ENCODE results near the gene ANO5. TPM values are rescaled to one million over a fixed set of nuclear protein-coding genes. Genes with fewer than 3 reads are reported as not detected.
"Not testable (repeated sequence)": the region's sequence is repeated elsewhere in the genome, so short reads cannot be mapped to it uniquely, and the experiment has no call there.

The ANO5 gene
- total RNA-seq, 1 donor from 2014 or later = 3.5 TPM

DNA sequence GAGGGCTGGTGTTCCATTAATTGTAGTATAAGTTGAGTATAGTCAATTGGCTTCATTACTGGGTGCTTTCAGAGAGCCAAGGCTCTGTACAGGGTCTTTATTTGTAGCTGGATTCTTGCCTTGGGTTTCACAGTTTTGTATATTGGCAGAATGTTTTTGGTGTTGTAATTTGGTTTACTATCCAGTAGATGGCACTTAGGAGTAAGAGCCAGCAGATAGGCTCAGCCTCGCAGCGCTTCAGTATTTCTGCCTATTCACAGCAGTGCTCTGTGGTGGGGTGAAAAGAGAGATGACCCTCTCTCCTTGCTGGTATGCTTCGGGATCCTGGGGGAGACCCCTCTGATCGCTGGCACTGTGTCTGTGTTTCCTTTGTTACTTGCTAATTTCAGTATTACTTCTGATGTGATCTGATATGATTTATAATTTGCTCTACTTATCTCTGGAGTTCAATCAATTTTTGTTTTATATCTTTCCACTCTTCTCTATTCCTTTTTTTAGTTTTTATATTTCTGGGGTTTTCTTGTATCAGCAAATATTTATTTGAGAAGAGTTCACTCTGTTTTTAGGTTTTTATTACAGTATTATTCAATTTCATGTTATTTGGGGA lies 52.2 kb downstream of the ANO5 start:
- Mint-ChIP-seq H3K4me1 (ENCODE audit: unreplicated experiment) (no peaks in the 10 kb centered on the region), H3K27me3 (ENCODE audit: unreplicated experiment) (no peaks in the 10 kb centered on the region), H3K27ac (ENCODE audit: unreplicated experiment) (no peak overlapping the region), H3K36me3 (ENCODE audit: low read depth, unreplicated experiment) (no peaks in the 10 kb centered on the region), H3K9me3 (ENCODE audit: unreplicated experiment) (no peaks in the 10 kb centered on the region), H3K4me3 (ENCODE audit: unreplicated experiment) (no peak overlapping the region)
- TF ChIP-seq, protein P1, sequence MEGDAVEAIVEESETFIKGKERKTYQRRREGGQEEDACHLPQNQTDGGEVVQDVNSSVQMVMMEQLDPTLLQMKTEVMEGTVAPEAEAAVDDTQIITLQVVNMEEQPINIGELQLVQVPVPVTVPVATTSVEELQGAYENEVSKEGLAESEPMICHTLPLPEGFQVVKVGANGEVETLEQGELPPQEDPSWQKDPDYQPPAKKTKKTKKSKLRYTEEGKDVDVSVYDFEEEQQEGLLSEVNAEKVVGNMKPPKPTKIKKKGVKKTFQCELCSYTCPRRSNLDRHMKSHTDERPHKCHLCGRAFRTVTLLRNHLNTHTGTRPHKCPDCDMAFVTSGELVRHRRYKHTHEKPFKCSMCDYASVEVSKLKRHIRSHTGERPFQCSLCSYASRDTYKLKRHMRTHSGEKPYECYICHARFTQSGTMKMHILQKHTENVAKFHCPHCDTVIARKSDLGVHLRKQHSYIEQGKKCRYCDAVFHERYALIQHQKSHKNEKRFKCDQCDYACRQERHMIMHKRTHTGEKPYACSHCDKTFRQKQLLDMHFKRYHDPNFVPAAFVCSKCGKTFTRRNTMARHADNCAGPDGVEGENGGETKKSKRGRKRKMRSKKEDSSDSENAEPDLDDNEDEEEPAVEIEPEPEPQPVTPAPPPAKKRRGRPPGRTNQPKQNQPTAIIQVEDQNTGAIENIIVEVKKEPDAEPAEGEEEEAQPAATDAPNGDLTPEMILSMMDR (IDR thresholded peaks at IDR 0.05; ENCODE audit: unreplicated experiment) = peak; percentile 52
- DNase-seq (ENCODE audit: low spot score) = peak; percentile 31

DNA sequence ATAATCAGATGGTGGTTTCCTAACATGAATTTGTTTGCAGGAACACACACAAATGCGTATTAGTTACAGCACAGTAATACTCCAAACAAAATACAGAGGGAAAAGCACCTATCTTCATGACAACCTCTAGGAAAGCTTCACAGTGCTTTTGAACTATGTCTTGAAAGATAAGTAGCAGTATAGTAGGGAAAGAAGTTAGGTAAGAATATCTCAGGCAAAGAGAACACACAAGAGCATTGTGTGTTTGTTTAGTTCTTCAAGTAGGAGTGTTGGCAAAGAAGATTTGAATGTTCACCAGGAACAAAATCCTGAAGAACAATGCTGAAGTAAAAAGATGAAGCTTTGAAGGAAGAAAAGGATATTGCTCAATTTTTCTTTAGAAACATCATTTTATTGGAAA lies 54.1 kb downstream of the ANO5 start:
- no peaks in the 10 kb centered on the region for H3K36me3 Mint-ChIP-seq (ENCODE audit: low read depth, unreplicated experiment)
- no peak for DNase-seq (ENCODE audit: low spot score)
- H3K4me1 Mint-ChIP-seq (ENCODE audit: unreplicated experiment) = no peaks in the 10 kb centered on the region
- H3K27ac Mint-ChIP-seq (ENCODE audit: unreplicated experiment) = no peak overlapping the region
- H3K27me3 Mint-ChIP-seq (ENCODE audit: unreplicated experiment) = no peaks in the 10 kb centered on the region
- TF ChIP-seq, protein P1 (IDR thresholded peaks at IDR 0.05; ENCODE audit: unreplicated experiment) = no peak
- no peaks in the 10 kb centered on the region for H3K9me3 Mint-ChIP-seq (ENCODE audit: unreplicated experiment)
- H3K4me3 Mint-ChIP-seq (ENCODE audit: unreplicated experiment) = no peak overlapping the region

DNA sequence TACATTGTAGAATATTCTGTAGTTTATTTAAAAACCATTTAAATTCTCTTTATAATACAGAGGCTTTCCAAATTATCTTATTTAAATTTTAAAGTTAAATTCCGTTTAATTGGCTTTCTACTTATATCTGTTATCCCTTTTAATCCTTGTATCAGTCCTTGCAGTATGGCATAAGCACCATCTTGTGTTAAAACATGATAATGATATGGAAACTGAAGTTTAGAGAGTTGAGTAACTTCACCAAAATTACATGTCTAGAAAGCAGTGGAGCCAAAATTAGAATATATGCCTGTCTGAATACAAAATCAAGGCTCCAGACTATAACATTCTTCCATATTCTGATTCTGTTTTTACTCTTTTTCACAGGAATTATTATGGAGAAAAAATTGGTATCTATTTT lies 57.0 kb downstream of the ANO5 start:
- no peaks in the 10 kb centered on the region for H3K27me3 Mint-ChIP-seq (ENCODE audit: unreplicated experiment)
- TF ChIP-seq, protein P1 (IDR thresholded peaks at IDR 0.05; ENCODE audit: unreplicated experiment) = no peak
- H3K4me1 Mint-ChIP-seq (ENCODE audit: unreplicated experiment) = no peaks in the 10 kb centered on the region
- H3K27ac Mint-ChIP-seq (ENCODE audit: unreplicated experiment) = no peak overlapping the region
- DNase-seq (ENCODE audit: low spot score) = no peak
- H3K9me3 Mint-ChIP-seq (ENCODE audit: unreplicated experiment) = no peaks in the 10 kb centered on the region
- H3K36me3 Mint-ChIP-seq (ENCODE audit: low read depth, unreplicated experiment) = no peaks in the 10 kb centered on the region
- H3K4me3 Mint-ChIP-seq (ENCODE audit: unreplicated experiment) = no peak overlapping the region

DNA sequence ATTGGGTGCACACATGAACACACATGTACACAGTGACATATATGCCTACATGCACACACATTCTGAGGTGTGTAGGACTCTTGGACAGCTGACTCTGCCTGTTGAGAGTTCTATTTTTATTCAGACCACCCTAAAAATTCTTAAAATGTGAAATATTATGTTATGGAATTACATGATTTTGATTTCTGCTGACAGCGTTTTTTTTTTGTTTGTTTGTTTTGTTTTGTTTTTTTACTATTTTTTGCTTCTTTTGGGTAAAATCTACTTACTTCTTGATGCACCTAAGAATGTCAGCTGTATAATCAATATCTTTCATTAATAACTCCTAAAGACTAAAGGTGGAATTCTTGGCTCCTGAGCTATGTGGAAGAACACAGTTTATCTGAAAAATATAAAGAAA lies 64.0 kb downstream of the ANO5 start:
- Mint-ChIP-seq H3K27me3 (ENCODE audit: unreplicated experiment) (no peaks in the 10 kb centered on the region), H3K36me3 (ENCODE audit: low read depth, unreplicated experiment) (no peaks in the 10 kb centered on the region), H3K27ac (ENCODE audit: unreplicated experiment) (no peak overlapping the region), H3K4me3 (ENCODE audit: unreplicated experiment) (no peak overlapping the region), H3K9me3 (ENCODE audit: unreplicated experiment) (no peaks in the 10 kb centered on the region), H3K4me1 (ENCODE audit: unreplicated experiment) (peaks cover 2% of the 10 kb centered on the region)
- no peak for DNase-seq (ENCODE audit: low spot score)
- TF ChIP-seq, protein P1 (IDR thresholded peaks at IDR 0.05; ENCODE audit: unreplicated experiment) = no peak

DNA sequence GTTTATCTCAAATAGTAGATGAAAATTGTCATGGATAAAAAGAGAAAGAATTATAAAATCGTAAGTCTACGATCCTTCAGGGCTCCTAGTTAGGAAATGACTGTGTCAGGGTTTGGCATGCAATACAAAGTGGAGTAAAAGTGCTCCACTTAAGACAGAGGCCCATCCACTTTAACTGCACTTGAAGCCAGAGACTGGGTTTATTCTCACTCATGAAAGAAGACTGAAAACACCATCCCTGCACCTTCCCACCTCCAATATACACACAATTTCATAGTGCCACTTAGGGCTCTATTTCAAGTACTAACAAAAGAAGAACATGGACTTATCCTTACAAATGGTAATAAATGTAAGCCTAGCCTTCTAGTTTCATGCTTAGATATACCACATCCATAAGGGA lies 70.7 kb downstream of the ANO5 start:
- Mint-ChIP-seq H3K27me3 (ENCODE audit: unreplicated experiment) (peaks cover 1% of the 10 kb centered on the region), H3K4me3 (ENCODE audit: unreplicated experiment) (no peak overlapping the region), H3K4me1 (ENCODE audit: unreplicated experiment) (no peaks in the 10 kb centered on the region), H3K9me3 (ENCODE audit: unreplicated experiment) (no peaks in the 10 kb centered on the region), H3K36me3 (ENCODE audit: low read depth, unreplicated experiment) (no peaks in the 10 kb centered on the region), H3K27ac (ENCODE audit: unreplicated experiment) (no peak overlapping the region)
- DNase-seq (ENCODE audit: low spot score) = no peak
- TF ChIP-seq, protein P1 (IDR thresholded peaks at IDR 0.05; ENCODE audit: unreplicated experiment) = no peak

DNA sequence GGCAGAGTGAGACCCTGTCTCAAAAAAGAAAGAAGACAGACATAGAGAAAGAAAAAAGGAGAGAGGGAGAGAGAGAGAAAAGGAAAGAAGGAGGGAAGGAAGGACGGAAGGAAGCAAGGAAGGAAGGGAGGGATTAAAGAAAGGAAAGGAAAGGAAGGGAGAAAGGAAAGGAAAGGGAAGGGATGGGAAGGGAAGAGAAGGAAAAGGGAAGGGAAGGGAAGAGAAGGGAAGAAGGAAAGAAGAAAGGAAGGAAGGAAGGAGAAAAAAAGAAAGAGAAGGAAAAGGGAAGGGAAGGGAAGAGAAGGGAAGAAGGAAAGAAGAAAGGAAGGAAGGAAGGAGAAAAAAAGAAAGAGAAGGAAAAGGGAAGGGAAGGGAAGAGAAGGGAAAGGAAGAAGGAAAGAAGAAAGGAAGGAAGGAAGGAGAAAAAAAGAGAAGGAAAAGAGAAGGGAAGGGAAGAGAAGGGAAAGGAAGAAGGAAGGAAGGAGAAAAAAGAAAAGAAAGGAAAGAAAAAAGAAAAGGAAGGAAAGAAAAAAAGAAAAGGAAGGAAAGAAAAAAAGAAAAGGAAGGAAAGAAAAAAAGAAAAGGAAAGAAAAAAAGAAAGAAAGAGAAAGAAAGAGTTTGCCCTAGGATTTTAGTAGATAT lies 76.2 kb downstream of the ANO5 start:
- not testable (repeated sequence) for H3K27me3 Mint-ChIP-seq (ENCODE audit: unreplicated experiment); H3K4me3 Mint-ChIP-seq (ENCODE audit: unreplicated experiment); DNase-seq (ENCODE audit: low spot score); H3K36me3 Mint-ChIP-seq (ENCODE audit: low read depth, unreplicated experiment); H3K27ac Mint-ChIP-seq (ENCODE audit: unreplicated experiment); H3K4me1 Mint-ChIP-seq (ENCODE audit: unreplicated experiment); H3K9me3 Mint-ChIP-seq (ENCODE audit: unreplicated experiment)
